ENCODE data around the gene FOXK2.

- TF ChIP-seq CTCF (IDR thresholded peaks at IDR 0.05) (peak; percentile 94), EZH2 (IDR thresholded peaks at IDR 0.05; ENCODE audit: borderline replicate concordance, insufficient read depth, low read depth, low read length, poor library complexity, severe bottlenecking) (no peak)
Measured at GRCh38 chr17:82551779-82552457, 32.4 kb downstream of the FOXK2 start.

Measured in B cell (primary cell).